ENCODE measurements around the gene CNTNAP5. TPM values are rescaled to one million over a fixed set of nuclear protein-coding genes. Genes with fewer than 3 reads are reported as not detected.

CNTNAP5 gene
- total RNA-seq, 1 experiment from 2014 or later, result 0.48 TPM

- H2BK5ac ChIP-seq (ENCODE audit: insufficient read length, low read length), result no peak overlapping the region
- no peaks in the 10 kb centered on the region for H3K79me1 ChIP-seq (ENCODE audit: insufficient read depth, low read depth, low read length, poor library complexity, severe bottlenecking)
- no peak overlapping the region for H2BK15ac ChIP-seq (ENCODE audit: low read depth, low read length)
- no peak overlapping the region for H2AFZ ChIP-seq (ENCODE audit: low read length)
- H3K18ac ChIP-seq (ENCODE audit: insufficient read length, low read depth, low read length), result no peak overlapping the region
- no peak overlapping the region for H4K5ac ChIP-seq (ENCODE audit: insufficient read length, low read depth, low read length)
- H3K27me3 Mint-ChIP-seq (ENCODE audit: low read depth), result no peaks in the 10 kb centered on the region
- H3K23me2 ChIP-seq (ENCODE audit: insufficient read length, low read depth, low read length, poor library complexity, severe bottlenecking), result no peaks in the 10 kb centered on the region
- no peaks in the 10 kb centered on the region for H3K36me3 Mint-ChIP-seq (ENCODE audit: insufficient read depth in 1 of 3, low read depth in 3 of 3)
- no peak overlapping the region for H2BK12ac ChIP-seq (ENCODE audit: insufficient read length, low read depth, low read length)
- no peak overlapping the region for H3K56ac ChIP-seq (ENCODE audit: insufficient read length, low read depth, low read length)
- no peaks in the 10 kb centered on the region for H4K20me1 ChIP-seq (ENCODE audit: control insufficient read depth, insufficient read depth, insufficient read length)
- no peaks in the 10 kb centered on the region for H3K4me1 Mint-ChIP-seq
- TF ChIP-seq CTCF (conservative IDR thresholded peaks at IDR 0.05), result no peak
- no CpG with 5 or more reads among the region's 4 CpGs for whole genome bisulfite sequencing (ENCODE audit: extremely low coverage, insufficient read length, low lambda C conversion rate)
- H3K27ac ChIP-seq (ENCODE audit: insufficient read length, low read depth, low read length), result no peak overlapping the region
- no peak overlapping the region for H2BK20ac ChIP-seq (ENCODE audit: low read depth, low read length, poor library complexity, severe bottlenecking)
- peak; percentile 36 for DNase-seq
- no peak overlapping the region for H3T11ph ChIP-seq (ENCODE audit: low read length)
- no peaks in the 10 kb centered on the region for H3K4me1 ChIP-seq (ENCODE audit: insufficient read depth, low read length)
- no peaks in the 10 kb centered on the region for H3K27me3 ChIP-seq (ENCODE audit: insufficient read depth, low read length)
- H3K9me3 Mint-ChIP-seq, result no peaks in the 10 kb centered on the region
- H2AK5ac ChIP-seq (ENCODE audit: insufficient read length, low read length), result no peak overlapping the region
- no peak overlapping the region for H2BK120ac ChIP-seq (ENCODE audit: low read depth, low read length, poor library complexity, severe bottlenecking)
- H3K4me2 ChIP-seq (ENCODE audit: insufficient read depth, insufficient read length, low read length), result no peak overlapping the region
- H3K9me3 ChIP-seq (ENCODE audit: control insufficient read depth, low read depth, low read length), result no peaks in the 10 kb centered on the region
- H3K79me2 ChIP-seq (ENCODE audit: insufficient read depth, low read length), result no peaks in the 10 kb centered on the region
- H3K14ac ChIP-seq (ENCODE audit: insufficient read depth, low read length), result no peak overlapping the region
- no peak overlapping the region for H3K9ac ChIP-seq (ENCODE audit: extremely low read depth, insufficient read length, low read length)
- H3K23ac ChIP-seq (ENCODE audit: insufficient read length, low read depth, low read length), result no peak overlapping the region
- H3K4me3 Mint-ChIP-seq, result no peak overlapping the region
- H3K27ac Mint-ChIP-seq, result no peak overlapping the region
- no peak overlapping the region for H4K91ac ChIP-seq (ENCODE audit: insufficient read length, low read depth, low read length)
- H3K4ac ChIP-seq (ENCODE audit: low read depth, low read length), result no peak overlapping the region
- no peak overlapping the region for H4K8ac ChIP-seq (replicated peaks; ENCODE audit: insufficient read length, low read depth, low read length)
Measured at GRCh38 chr2:124961132-124961531, 936.0 kb downstream of the CNTNAP5 start.
